H1 (cell line): Measurements from ENCODE around the gene ZNF440.

Experiments
- BRCA1 ChIP-seq: IDR thresholded peaks from 2 replicates; pipeline ENCODE4 v1.6.1; 2012; ENCODE audit warnings: low read depth, low read length, improper control_type of control experiment
- CBX5 ChIP-seq: fragments of 300-800, 300-1000 bp; sonication (generic); IDR thresholded peaks from 2 replicates; pipeline ENCODE4 v1.7.1; 2016; ENCODE audit warnings: antibody characterized with exemption, low read length, low read depth
- CEBPB ChIP-seq: IDR thresholded peaks from 2 replicates; pipeline ENCODE4 v1.6.1; 2012; ENCODE audit warnings: low read depth, low read length
- CTCF ChIP-seq, 3 experiments: IDR thresholded peaks; 1 replicate in 2 of 3; 2 replicates in 1 of 3; pipeline versions ENCODE4 v1.5.1 to v1.6.1; 2011; ENCODE audit warnings: low read length in 3 of 3, mild to moderate bottlenecking in 3 of 3, inconsistent platforms in 2 of 3, low read depth in 1 of 3, moderate library complexity in 1 of 3; ENCODE audit not compliant: insufficient read depth in 1 of 3; ENCODE audit errors: control extremely low read depth in 1 of 3
- EGR1 ChIP-seq: IDR thresholded peaks from 2 replicates; pipeline ENCODE4 v1.6.1; 2011; ENCODE audit warnings: low read depth, low read length, borderline replicate concordance
- EP300 ChIP-seq, 2 experiments: IDR thresholded peaks; 1 replicate in 1 of 2; 2 replicates in 1 of 2; pipeline ENCODE4 v1.6.1; 2011 to 2012; ENCODE audit warnings: low read depth in 2 of 2, low read length in 2 of 2, mild to moderate bottlenecking in 2 of 2, borderline replicate concordance in 1 of 2, inconsistent platforms in 1 of 2, moderate library complexity in 1 of 2
- EZH2 ChIP-seq: fragments of 200-600 bp; sonication (generic); IDR thresholded peaks from 2 replicates; pipeline ENCODE4 v1.7.1; 2012; ENCODE audit warnings: low read depth, mild to moderate bottlenecking, moderate library complexity, low read length, inconsistent platforms; ENCODE audit not compliant: severe bottlenecking
- FOSL1 ChIP-seq: IDR thresholded peaks from 2 replicates; pipeline ENCODE4 v1.6.1; 2011; ENCODE audit warnings: mild to moderate bottlenecking, low read depth, low read length, moderate library complexity; ENCODE audit not compliant: insufficient read depth
- HDAC2 ChIP-seq, 2 experiments: fragments of 300-600 bp in 1 of 2; sonication (generic) in 1 of 2; IDR thresholded peaks; 2 replicates each; pipeline ENCODE4 v1.6.1; 2011 to 2012; ENCODE audit warnings: low read depth in 2 of 2, low read length in 2 of 2, mild to moderate bottlenecking in 2 of 2, moderate library complexity in 2 of 2, borderline replicate concordance in 1 of 2, inconsistent platforms in 1 of 2
- KDM5A ChIP-seq: fragments of 200-600 bp; IDR thresholded peaks from 2 replicates; pipeline ENCODE4 v1.7.1; 2012; ENCODE audit warnings: mild to moderate bottlenecking, low read length, inconsistent platforms, mixed read lengths
- POLR2AphosphoS5 ChIP-seq: IDR thresholded peaks from 2 replicates; pipeline ENCODE4 v1.6.1; 2011; ENCODE audit warnings: low read depth, low read length
- RAD21 ChIP-seq, 2 experiments: IDR thresholded peaks in 1 of 2; conservative IDR thresholded peaks in 1 of 2; 2 replicates each; pipeline ENCODE4 v1.6.1; 2011; ENCODE audit warnings: low read depth in 2 of 2, low read length in 2 of 2, improper control_type of control experiment in 1 of 2, inconsistent platforms in 1 of 2, mild to moderate bottlenecking in 1 of 2, moderate library complexity in 1 of 2
- TAF1 ChIP-seq: IDR thresholded peaks from 2 replicates; pipeline ENCODE4 v1.6.1; 2011; ENCODE audit warnings: mild to moderate bottlenecking, low read depth, low read length

GRCh38 chr19:11781295-11782057, 32.6 kb upstream of the ZNF440 start:
- TF ChIP-seq CTCF (IDR thresholded peaks at IDR 0.05; ENCODE audit: control extremely low read depth in 1 of 3, insufficient read depth in 1 of 3, low read depth in 1 of 3, low read length in 3 of 3): no peak
- TF ChIP-seq EP300 (IDR thresholded peaks at IDR 0.05; ENCODE audit: borderline replicate concordance in 1 of 2, low read depth in 2 of 2, low read length in 2 of 2): no peak
- TF ChIP-seq FOSL1: no peak
- TF ChIP-seq RAD21 (IDR thresholded peaks at IDR 0.05 in 1 of 2, conservative IDR thresholded peaks at IDR 0.05 in 1 of 2; ENCODE audit: low read depth in 2 of 2, low read length in 2 of 2): no peak
- no peak for TF ChIP-seq CEBPB
- TF ChIP-seq TAF1: no peak
- no peak for TF ChIP-seq CBX5
- no peak for TF ChIP-seq POLR2AphosphoS5
- no peak for TF ChIP-seq BRCA1
- no peak for TF ChIP-seq HDAC2 (IDR thresholded peaks at IDR 0.05; ENCODE audit: borderline replicate concordance in 1 of 2, low read depth in 2 of 2, low read length in 2 of 2)
- TF ChIP-seq KDM5A: no peak
- no peak for TF ChIP-seq EZH2
- TF ChIP-seq EGR1: no peak
